GM21526 (cell line): ENCODE results near the gene AURKB.
A peak's percentile ranks its signal among the peaks of the same experiment; 100 is the strongest.
"Not testable (repeated sequence)": the region's sequence is repeated elsewhere in the genome, so short reads cannot be mapped to it uniquely, and the experiment has no call there.

ENCODE experiments used
- ATAC-seq: cut with Tn5 transposase; IDR thresholded peaks from one replicate; pipeline ENCODE4 v1.9.1; 2021; ENCODE audit warnings: moderate library complexity; ENCODE audit not compliant: unreplicated experiment, low FRiP score

Gene AURKB

GRCh38 chr17:8189041-8189710 is 21.2 kb downstream of the AURKB start:
- no peak for ATAC-seq

GRCh38 chr17:8188263-8188839 is 22.0 kb downstream of the AURKB start:
- no peak for ATAC-seq

GRCh38 chr17:8187517-8188262 is 22.7 kb downstream of the AURKB start:
- no peak for ATAC-seq

GRCh38 chr17:8186787-8187516 is 23.4 kb downstream of the AURKB start:
- no peak for ATAC-seq

GRCh38 chr17:8186446-8186786 is 24.0 kb downstream of the AURKB start:
- ATAC-seq, result no peak

GRCh38 chr17:8185582-8186445 is 24.6 kb downstream of the AURKB start:
- no peak for ATAC-seq

GRCh38 chr17:8176998-8177731 is 33.2 kb downstream of the AURKB start:
- no peak for ATAC-seq

GRCh38 chr17:8176197-8176940 is 34.0 kb downstream of the AURKB start, which contains the start of gene TMEM107:
Gene TMEM107, minus strand, starts transcription at chr17:8176380. Its CDS starts 94 bp downstream, at chr17:8176286.
- ATAC-seq, result no peak

- no peak for ATAC-seq
These were observed 34.6 kb downstream of the AURKB start for GRCh38 chr17:8175795-8176196.

- no peak for ATAC-seq
These were observed 36.5 kb downstream of the AURKB start for GRCh38 chr17:8173871-8174322.

GRCh38 chr17:8173056-8173870 is 37.1 kb downstream of the AURKB start:
- ATAC-seq, result peak; percentile 72

- not testable (repeated sequence) for ATAC-seq
These were observed 40.2 kb downstream of the AURKB start for GRCh38 chr17:8170186-8170585.

GRCh38 chr17:8167526-8167925 is 42.8 kb downstream of the AURKB start:
- ATAC-seq, result no peak

- ATAC-seq, result no peak
These were observed 43.6 kb downstream of the AURKB start for GRCh38 chr17:8166731-8167130.

- ATAC-seq, result no peak
These were observed 45.6 kb downstream of the AURKB start for GRCh38 chr17:8164815-8165131.

- ATAC-seq, result no peak
These were observed 46.2 kb downstream of the AURKB start for GRCh38 chr17:8163978-8164814.
